GM21737 (cell line): ENCODE results near the gene DHDH.
A peak's percentile ranks its signal among the peaks of the same experiment; 100 is the strongest.
"Not testable (repeated sequence)": the region's sequence is repeated elsewhere in the genome, so short reads cannot be mapped to it uniquely, and the experiment has no call there.

Experiments used
- ATAC-seq: cut with Tn5 transposase; IDR thresholded peaks from one replicate; pipeline ENCODE4 v1.9.1; 2021; ENCODE audit warnings: mild to moderate bottlenecking, moderate library complexity; ENCODE audit not compliant: unreplicated experiment

Gene DHDH

DNA sequence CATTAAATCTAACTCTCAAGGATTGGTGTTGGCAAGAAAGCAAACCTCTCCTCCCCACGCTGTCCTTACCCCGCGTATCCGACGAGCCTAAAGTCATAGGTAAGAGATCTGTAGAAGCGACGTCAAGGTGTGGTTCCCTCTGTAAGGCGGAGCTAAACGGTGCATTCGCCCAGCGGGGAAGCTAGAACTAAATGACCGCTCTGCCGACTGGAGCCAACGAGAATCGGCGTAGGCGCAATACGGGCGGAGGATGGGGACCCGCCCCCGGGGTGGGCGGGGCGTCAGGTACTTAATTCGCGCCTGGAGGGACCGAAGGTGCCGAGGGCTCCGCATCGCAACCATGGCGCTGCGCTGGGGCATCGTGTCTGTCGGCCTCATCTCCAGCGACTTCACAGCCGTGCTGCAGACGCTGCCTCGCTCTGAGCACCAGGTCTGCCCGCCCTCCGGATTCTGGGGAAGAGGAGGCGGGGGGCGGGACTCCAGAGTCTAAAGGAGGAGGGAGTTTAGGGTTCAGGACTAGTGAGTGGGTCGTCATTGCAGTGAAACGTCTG lies at the start of gene DHDH:
Gene DHDH, plus strand, starts transcription at position 318 of the 551 bp plus-strand sequence. Its CDS starts 23 bp downstream, at position 341.
- no peak for ATAC-seq

- ATAC-seq, result no peak
Measured at GRCh38 chr19:48883726-48884125, 49.8 kb upstream of the DHDH start.

- ATAC-seq, result no peak
Measured at GRCh38 chr19:48887861-48888612, 45.5 kb upstream of the DHDH start.

DNA sequence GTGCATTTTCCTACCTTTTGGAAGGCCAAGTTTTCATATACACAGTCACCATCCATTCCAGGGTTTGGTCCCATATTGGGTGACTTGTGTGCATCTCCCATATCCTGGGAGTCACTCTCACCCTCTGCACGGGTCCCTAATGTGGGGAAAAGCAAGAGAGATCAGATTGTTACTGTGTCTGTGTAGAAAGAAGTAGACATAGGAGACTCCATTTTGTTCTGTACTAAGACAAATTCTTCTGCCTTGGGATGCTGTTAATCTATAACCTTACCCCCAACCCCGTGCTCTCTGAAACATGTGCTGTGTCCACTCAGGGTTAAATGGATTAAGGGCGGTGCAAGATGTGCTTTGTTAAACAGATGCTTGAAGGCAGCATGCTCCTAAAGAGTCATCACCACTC lies 44.0 kb upstream of the DHDH start:
- ATAC-seq, result not testable (repeated sequence)

GRCh38 chr19:48890551-48890950 lies 42.9 kb upstream of the DHDH start:
- no peak for ATAC-seq

DNA sequence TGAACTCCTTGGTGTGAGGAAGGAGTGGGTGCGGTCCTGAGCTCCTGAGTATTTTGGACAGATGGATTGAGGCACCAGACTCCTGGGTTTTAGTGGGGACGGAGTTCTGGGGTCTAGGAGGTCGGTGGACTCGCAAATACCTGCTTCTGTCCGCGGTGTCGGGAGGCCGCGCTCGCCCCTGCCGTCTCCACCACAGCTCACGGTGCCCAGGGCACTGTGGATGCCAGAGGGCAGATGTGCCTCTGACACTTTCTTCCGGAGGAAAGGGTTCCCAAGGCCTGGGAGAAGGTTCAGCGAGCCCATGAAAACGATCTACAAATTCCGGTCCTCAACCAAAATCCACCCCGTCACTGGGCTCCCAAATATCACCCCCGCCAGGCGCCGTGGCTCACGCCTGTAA lies 38.3 kb upstream of the DHDH start:
- ATAC-seq, result no peak

GRCh38 chr19:48896191-48896720 lies 37.2 kb upstream of the DHDH start:
- ATAC-seq, result no peak

GRCh38 chr19:48897181-48897580 lies 36.3 kb upstream of the DHDH start:
- ATAC-seq, result no peak

- not testable (repeated sequence) for ATAC-seq
Measured at GRCh38 chr19:48899386-48899749, 34.1 kb upstream of the DHDH start.

DNA sequence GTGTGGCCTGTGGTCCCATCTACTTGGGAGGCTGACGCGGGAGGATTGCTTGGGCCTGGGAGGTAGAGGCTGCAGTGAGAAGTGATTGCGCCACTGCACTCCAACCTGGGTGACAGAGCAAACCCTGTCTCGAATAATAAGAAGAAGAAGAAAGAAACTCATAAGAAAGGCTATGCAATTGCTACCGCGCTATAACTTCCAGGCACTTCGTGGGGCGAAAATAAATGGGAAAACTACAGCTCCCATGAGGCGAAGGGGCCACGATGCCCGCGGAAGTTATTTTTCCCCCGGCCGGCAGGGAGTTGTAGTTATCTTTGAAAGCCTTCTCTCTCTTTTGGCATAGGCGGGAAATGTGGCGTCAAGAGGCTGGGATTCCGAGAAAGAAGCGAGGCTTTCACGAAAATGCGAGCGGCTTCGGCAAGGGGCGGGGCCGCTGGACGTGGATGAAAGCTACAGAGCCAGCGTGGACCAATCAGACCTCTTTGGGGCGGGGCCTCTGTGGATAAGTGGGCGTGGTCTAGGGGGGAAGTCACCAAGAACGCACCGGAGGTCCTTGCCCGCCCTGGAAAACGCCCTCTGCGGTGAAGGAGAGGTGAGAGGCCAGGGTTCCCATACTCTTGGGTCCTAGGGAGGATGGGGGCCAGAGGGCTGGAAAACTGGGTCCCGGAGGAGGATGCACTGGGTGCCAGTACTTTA lies 33.6 kb upstream of the DHDH start, which contains the start of gene NUCB1:
Gene NUCB1, plus strand, starts transcription at position 532 of the 696 bp plus-strand sequence. CDS start 485 bp downstream, outside the sequence.
- ATAC-seq, result peak; percentile 68

DNA sequence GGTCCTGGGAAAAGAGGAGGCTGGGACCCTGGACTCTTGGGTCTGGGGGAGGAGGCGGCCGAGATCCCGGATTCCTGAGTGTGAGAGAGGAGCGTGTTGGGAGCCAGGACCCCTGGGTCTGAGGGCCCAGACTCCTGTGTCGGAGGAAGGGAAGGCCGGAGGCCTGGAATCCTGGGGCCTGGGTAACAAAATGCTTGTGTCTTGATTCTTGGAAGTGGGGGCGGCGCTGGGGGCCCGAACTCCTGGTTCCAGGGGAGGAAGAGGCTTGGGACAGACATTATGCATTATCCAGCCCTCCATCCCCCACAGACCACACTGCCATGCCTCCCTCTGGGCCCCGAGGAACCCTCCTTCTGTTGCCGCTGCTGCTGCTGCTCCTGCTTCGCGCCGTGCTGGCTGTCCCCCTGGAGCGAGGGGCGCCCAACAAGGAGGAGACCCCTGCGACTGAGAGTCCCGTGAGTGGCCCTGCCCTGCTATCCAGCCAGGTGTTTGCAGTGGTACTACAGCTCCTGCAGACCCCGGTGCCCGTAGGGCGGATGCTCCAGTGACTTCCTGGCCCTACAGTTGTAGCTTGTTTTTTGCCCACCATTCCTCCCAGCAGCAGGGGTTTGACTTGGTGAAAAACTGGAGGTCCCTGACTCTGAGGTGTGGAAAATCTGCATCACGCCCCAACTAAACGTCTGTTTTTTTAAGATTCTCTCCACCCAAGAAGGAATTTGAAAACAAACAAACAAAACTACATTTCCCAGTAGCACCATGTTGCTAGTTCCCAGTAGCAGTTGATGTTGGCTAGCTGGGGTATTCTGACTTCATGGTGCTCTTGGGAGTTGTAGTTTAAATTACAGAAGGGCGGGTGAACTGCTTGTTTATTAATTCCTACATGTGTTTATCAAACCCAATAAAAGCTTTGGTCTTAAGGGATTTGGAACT lies 32.8 kb upstream of the DHDH start:
- ATAC-seq, result no peak

DNA sequence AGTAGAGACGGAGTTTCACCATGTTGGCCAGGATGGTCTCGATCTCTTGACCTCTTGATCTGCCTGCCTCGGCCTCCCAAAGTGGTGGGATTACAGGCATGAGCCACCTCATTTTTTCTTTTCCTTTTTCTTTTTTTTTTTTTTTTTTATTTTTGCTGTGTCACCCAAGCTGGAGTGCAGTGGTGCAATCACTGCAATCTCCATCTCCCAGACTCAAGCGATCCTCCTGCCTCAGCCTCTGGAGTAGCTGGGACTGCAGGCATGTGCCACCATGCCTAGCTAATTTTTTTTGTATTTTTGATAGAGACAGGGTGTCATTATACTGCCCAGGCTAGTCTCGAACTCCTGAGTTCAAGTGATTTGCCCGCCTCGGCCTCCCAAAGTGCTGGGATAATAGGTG lies 31.2 kb upstream of the DHDH start:
- ATAC-seq, result not testable (repeated sequence)

DNA sequence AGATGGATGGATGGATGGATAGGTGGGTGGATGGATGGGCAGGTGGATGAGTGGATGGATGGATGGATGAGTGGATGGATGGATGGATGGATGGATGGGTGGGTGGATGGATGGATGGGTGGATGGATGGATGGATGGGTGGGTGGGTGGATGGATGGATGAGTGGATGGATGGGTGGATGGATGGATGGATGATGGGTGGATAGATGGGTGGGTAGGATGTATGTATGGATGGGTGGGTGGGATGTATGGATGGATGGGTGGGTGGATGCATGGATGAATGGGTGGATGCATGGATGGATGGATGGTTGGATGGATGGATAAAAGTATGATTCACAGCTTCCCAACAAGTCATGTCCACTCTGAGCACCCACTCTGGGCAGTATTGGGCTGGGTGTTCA lies 29.7 kb upstream of the DHDH start:
- ATAC-seq, result not testable (repeated sequence)

GRCh38 chr19:48905664-48906063 lies 27.8 kb upstream of the DHDH start:
- no peak for ATAC-seq

DNA sequence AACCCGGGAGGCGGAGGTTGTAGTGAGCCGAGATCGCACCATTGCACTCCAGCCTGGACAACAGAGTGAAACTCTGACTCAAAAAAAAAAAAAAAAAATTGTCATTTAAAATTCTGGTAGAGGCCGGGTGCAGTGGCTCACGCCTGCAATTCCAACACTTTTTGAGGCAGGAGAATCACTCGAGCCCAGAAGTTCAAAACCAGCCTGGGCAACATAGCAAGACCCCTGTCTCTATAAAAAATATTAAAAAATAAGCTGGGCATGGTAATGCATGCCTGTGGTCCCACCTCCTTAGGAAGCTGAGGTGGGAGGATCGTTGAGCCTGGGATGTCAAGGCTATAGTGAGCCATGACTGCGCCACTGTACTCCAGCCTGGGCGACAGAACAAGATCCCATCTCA lies 27.2 kb upstream of the DHDH start:
- ATAC-seq, result no peak

DNA sequence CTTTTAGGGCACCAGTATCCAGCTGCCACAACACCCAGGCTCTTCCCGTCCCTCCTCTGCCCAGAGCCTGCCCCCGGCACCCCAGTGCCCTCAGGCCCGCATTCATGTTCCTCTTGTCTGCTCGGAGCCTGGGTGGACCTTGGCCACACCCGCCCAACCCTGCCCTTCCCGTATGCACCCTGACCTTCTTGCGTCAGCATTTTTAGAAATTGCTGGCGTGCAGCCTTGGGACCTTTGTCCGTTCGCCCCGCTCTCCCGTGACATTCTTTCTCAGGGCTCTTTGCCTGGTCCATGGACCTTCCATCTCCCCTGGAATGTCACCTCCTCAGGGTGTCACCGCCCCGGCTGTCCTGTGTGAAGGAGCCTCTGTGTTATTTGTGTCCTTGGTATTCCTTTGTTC lies 25.8 kb upstream of the DHDH start:
- no peak for ATAC-seq

DNA sequence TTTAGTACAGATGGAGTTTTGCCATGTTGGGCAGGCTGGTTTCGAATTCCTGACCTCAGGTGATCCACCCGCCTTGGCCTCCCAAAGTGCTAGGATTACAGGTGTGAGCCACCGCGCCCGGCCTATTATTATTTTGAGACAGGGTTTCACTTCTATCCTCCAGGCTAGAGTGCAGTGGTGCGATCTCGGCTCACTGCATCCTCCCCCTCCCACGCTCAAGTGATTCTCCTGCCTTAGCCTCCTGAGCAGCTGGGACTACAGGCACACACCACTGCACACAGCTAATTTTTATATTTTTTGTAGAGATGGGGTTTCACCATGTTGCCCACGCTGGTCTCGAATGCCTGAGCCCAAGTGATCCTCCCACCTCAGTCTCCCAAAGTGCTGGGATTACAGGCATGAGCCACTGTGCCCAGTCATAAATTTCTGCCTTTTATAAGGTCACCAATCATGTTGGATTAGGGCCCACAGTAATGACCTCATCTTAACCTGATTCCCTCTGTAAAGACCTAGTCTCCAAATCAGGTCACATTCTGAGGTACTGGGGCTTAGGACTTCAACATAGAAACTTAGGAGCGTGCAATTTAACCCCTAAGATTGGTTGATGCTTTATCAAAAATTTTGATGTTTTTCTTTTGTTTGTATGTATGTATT lies 23.9 kb upstream of the DHDH start:
- ATAC-seq, result not testable (repeated sequence)

- no peak for ATAC-seq
Measured at GRCh38 chr19:48910803-48911202, 22.7 kb upstream of the DHDH start.

DNA sequence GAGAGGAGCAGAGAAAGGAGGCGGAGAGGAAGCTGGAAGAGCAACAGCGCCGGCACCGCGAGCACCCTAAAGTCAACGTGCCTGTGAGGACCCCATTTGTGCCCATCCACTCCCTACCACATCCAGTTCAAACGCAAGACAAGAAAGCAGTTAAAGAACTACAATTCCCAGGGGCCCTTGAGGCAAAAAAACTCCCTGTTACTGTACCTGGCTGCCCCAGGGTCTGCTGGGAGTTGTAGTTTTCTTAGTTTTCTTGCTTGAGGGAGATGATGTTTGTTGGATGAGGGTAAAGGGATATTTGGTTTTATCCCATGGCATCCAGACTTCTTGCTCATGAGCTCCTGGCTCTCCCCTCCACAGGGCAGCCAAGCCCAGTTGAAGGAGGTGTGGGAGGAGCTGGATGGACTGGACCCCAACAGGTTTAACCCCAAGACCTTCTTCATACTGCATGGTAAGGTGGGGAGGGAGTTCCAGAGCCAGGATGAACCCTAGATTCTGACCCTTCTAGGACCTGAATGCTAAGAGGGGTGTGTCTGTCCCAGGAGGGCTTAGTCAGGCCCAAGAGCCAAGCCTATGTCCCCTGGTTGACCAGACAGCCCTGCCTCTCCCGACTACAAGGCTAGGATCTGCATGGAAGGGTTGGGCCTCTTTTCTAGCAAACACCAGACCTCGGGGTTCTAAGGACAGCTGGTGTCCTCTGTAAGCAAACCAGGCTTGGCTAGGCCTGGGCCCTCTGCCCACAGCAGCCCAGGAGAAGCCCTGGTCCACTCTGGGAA lies 20.2 kb upstream of the DHDH start:
- no peak for ATAC-seq
